Endothelial cell of umbilical vein (primary cell): ENCODE measurements around the gene SMIM26. TPM values are rescaled to one million over a fixed set of nuclear protein-coding genes. Genes with fewer than 3 reads are reported as not detected.

Experiments used
- BruUV-seq: library from RNA; stranded (reverse); fragments of 400-500 nt; replicated peaks from 2 replicates; lab custom pipeline; 2021; lab: Mats Ljungman, UMichigan
- CTCF ChIA-PET: fragments of 300-600, 350-600 bp; sonication (Branson Sonifier 250); formaldehyde crosslinking; loops from one replicate; lab custom pipeline; 2021; ENCODE audit warnings: antibody characterized with exemption, inconsistent platforms; lab: Charles Lee
- POLR2A ChIA-PET: fragments of 300-600, 350-600 bp; sonication (Branson Sonifier 250); formaldehyde crosslinking; loops from one replicate; lab custom pipeline; 2021; ENCODE audit warnings: antibody characterized with exemption, inconsistent platforms; lab: Charles Lee
- DNase-seq: peaks from one replicate; pipeline ENCODE4 v3.0.0-alpha.2; 2011; ENCODE audit warnings: low read depth, low spot score
- FAIRE-seq: peaks from 2 replicates; lab custom pipeline; 2011; peaks lifted over from hg19 to GRCh38; lab: Jason Lieb, UNC
- H2AFZ ChIP-seq: 2 replicates; pipeline ENCODE4 v1.6.0; 2012; ENCODE audit warnings: low read depth, low read length, control low read depth, inconsistent platforms
- H3K27ac ChIP-seq: 2 replicates; pipeline ENCODE4 v1.5.1; 2011; ENCODE audit warnings: low read depth, mild to moderate bottlenecking, control low read depth, low read length, moderate library complexity; ENCODE audit not compliant: insufficient read depth
- H3K27me3 ChIP-seq, 2 experiments: 2 replicates each; pipeline versions ENCODE4 v1.6.0 to v1.6.1; 2011; ENCODE audit warnings: low read length in 2 of 2, mixed read lengths in 1 of 2; ENCODE audit not compliant: control insufficient read depth in 2 of 2, insufficient read depth in 2 of 2
- H3K36me3 ChIP-seq, 2 experiments: 2 replicates in 1 of 2; 3 replicates in 1 of 2; pipeline ENCODE4 v1.5.1; 2011; ENCODE audit warnings: low read length in 2 of 2, mild to moderate bottlenecking in 1 of 2, moderate library complexity in 1 of 2; ENCODE audit not compliant: control insufficient read depth in 2 of 2, insufficient read depth in 2 of 2; ENCODE audit errors: extremely low read depth in 1 of 2
- H3K4me1 ChIP-seq: 3 replicates; pipeline ENCODE4 v1.5.1; 2011; ENCODE audit warnings: mild to moderate bottlenecking, low read length; ENCODE audit not compliant: control insufficient read depth, insufficient read depth; ENCODE audit errors: extremely low read depth
- H3K4me2 ChIP-seq: 2 replicates; pipeline ENCODE4 v1.6.1; 2011; ENCODE audit warnings: low read length, control low read depth, mixed read lengths; ENCODE audit not compliant: insufficient read depth
- H3K4me3 ChIP-seq, 3 experiments: fragments of 200-600 bp in 1 of 3; sonication (generic), shearing (Covaris generic) in 1 of 3; replicated peaks in 1 of 3; 2 replicates each; pipeline ENCODE4 v1.5.1; 2011 to 2016; ENCODE audit warnings: control low read depth in 3 of 3, low read length in 3 of 3, mild to moderate bottlenecking in 2 of 3, inconsistent platforms in 1 of 3, low read depth in 1 of 3, moderate library complexity in 1 of 3; ENCODE audit not compliant: insufficient read depth in 1 of 3
- H3K79me2 ChIP-seq: 2 replicates; pipeline ENCODE4 v1.6.0; 2012; ENCODE audit warnings: low read length, inconsistent platforms; ENCODE audit not compliant: control insufficient read depth, insufficient read depth
- H3K9ac ChIP-seq: replicated peaks from 2 replicates; pipeline ENCODE3; 2011; ENCODE audit warnings: low read length, control low read depth; ENCODE audit not compliant: insufficient read depth; ENCODE audit errors: extremely low read depth
- H3K9me1 ChIP-seq: replicated peaks from 3 replicates; pipeline ENCODE4 v1.6.0; 2011; ENCODE audit warnings: mild to moderate bottlenecking, low read length; ENCODE audit not compliant: control insufficient read depth, insufficient read depth; ENCODE audit errors: extremely low read depth
- H3K9me3 ChIP-seq: replicated peaks from 2 replicates; pipeline ENCODE4 v1.5.1; 2012; ENCODE audit warnings: low read length, inconsistent platforms; ENCODE audit not compliant: control insufficient read depth, insufficient read depth
- H4K20me1 ChIP-seq: replicated peaks from 2 replicates; pipeline ENCODE3; 2011; ENCODE audit warnings: mild to moderate bottlenecking, low read length; ENCODE audit not compliant: control insufficient read depth, insufficient read depth; ENCODE audit errors: extremely low read depth
- EZH2 ChIP-seq: IDR thresholded peaks from 2 replicates; pipeline ENCODE4 v1.6.1; 2012; ENCODE audit warnings: borderline replicate concordance, low read depth, mild to moderate bottlenecking, moderate library complexity, low read length, inconsistent platforms; ENCODE audit not compliant: severe bottlenecking
- FOS ChIP-seq: IDR thresholded peaks from 2 replicates; pipeline ENCODE4 v1.6.1; 2011; ENCODE audit warnings: mild to moderate bottlenecking, low read length, moderate library complexity, borderline replicate concordance; ENCODE audit not compliant: insufficient read depth
- GATA2 ChIP-seq: IDR thresholded peaks from 2 replicates; pipeline ENCODE4 v1.7.0; 2011; ENCODE audit warnings: low read depth, mild to moderate bottlenecking, moderate library complexity, mixed read lengths, low read length; ENCODE audit not compliant: insufficient read length, insufficient read depth
- JUN ChIP-seq: IDR thresholded peaks from 2 replicates; pipeline ENCODE4 v1.6.1; 2011; ENCODE audit warnings: borderline replicate concordance, low read depth; ENCODE audit not compliant: insufficient read length, insufficient read depth
- MYC ChIP-seq: IDR thresholded peaks from one replicate; pipeline ENCODE4 v1.6.1; 2011; ENCODE audit warnings: mild to moderate bottlenecking, low read depth, low read length
- POLR2A ChIP-seq: IDR thresholded peaks from 2 replicates; pipeline ENCODE4 v1.6.1; 2012; ENCODE audit warnings: low read depth, mild to moderate bottlenecking, control low read depth, low read length
- POLR2AphosphoS5 ChIP-seq: IDR thresholded peaks from 2 replicates; pipeline ENCODE4 v1.6.1; 2012; ENCODE audit warnings: low read depth, mild to moderate bottlenecking, control low read depth, low read length, moderate library complexity; ENCODE audit not compliant: insufficient read depth
- dilution Hi-C: fragments of 300-500 bp; cut with MboI; formaldehyde crosslinking; loops from one replicate; pipeline ENCODE4 v1.15.0; 2019; ENCODE audit warnings: low sequenced_read_pairs; ENCODE audit not compliant: extremely low pct_ligation_motif_present
- intact Hi-C: fragments of 100-400 bp; cut with micrococcal nuclease; formaldehyde crosslinking; loops from one replicate; pipeline ENCODE4 v1.10.0; 2022
- polyA plus RNA-seq, 4 experiments: library from polyadenylated mRNA; depleted of rRNA in 3 of 4; stranded (reverse) in 3 of 4; unstranded in 1 of 4; fragments of >200 nt; gene quantifications; 2 replicates each; pipeline versions ENCODE4 v1.2.1 to v1.2.3, GENCODE V29; 2011 to 2012; ENCODE audit warnings: missing spikeins in 1 of 4
- total RNA-seq: library from RNA; stranded (reverse); gene quantifications from 2 replicates; pipeline ENCODE4 v1.2.3, GENCODE V29; 2021
- TF ChIP-seq, protein P1 (sequence below), 2 donors: IDR thresholded peaks; 1 replicate in 1 of 2; 2 replicates in 1 of 2; pipeline ENCODE4 v1.5.1; 2011; ENCODE audit warnings: low read length in 2 of 2, mild to moderate bottlenecking in 2 of 2, moderate library complexity in 2 of 2, control low read depth in 1 of 2, inconsistent platforms in 1 of 2, low read depth in 1 of 2; ENCODE audit not compliant: insufficient read depth in 1 of 2; ENCODE audit errors: extremely low read depth in 1 of 2
- TF ChIP-seq, protein P2 (sequence below): IDR thresholded peaks from 2 replicates; pipeline ENCODE4 v1.6.1; 2011; ENCODE audit not compliant: insufficient read depth, insufficient read length

SMIM26 gene
- total and polyA plus RNA-seq, 2 donors (not counting 3 experiments of a cell fraction or from before 2014, with no cell fraction given): 54.1 to 92.0 TPM

GRCh38 chr20:18553746-18554145, 13.5 kb upstream of the SMIM26 start:
- ChIA-PET POLR2A (no interaction called here), CTCF (interaction anchor here (0.9 kb wide), 1 partner anchor 13 kb away, joined by 3 read pairs; no protein-coding TSS in a partner anchor)
- no peak for FAIRE-seq
- Histone ChIP-seq H4K20me1 (no peaks in the 10 kb centered on the region), H3K79me2 (no peaks in the 10 kb centered on the region), H3K4me1 (no peaks in the 10 kb centered on the region), H2AFZ (no peak overlapping the region), H3K27me3 (no peaks in the 10 kb centered on the region), H3K9me3 (no peaks in the 10 kb centered on the region), H3K9me1 (no peaks in the 10 kb centered on the region), H3K36me3 (peaks cover 2 to 11% of the 10 kb centered on the region in 2 experiments), H3K9ac (no peak overlapping the region), H3K4me3 (no peak overlapping the region), H3K4me2 (no peak overlapping the region), H3K27ac (no peak overlapping the region)
- BruUV-seq: no TSS peak
- dilution Hi-C loops: no loop called here
- no peak for DNase-seq
- intact Hi-C loops: no loop called here
- TF ChIP-seq, protein P1, sequence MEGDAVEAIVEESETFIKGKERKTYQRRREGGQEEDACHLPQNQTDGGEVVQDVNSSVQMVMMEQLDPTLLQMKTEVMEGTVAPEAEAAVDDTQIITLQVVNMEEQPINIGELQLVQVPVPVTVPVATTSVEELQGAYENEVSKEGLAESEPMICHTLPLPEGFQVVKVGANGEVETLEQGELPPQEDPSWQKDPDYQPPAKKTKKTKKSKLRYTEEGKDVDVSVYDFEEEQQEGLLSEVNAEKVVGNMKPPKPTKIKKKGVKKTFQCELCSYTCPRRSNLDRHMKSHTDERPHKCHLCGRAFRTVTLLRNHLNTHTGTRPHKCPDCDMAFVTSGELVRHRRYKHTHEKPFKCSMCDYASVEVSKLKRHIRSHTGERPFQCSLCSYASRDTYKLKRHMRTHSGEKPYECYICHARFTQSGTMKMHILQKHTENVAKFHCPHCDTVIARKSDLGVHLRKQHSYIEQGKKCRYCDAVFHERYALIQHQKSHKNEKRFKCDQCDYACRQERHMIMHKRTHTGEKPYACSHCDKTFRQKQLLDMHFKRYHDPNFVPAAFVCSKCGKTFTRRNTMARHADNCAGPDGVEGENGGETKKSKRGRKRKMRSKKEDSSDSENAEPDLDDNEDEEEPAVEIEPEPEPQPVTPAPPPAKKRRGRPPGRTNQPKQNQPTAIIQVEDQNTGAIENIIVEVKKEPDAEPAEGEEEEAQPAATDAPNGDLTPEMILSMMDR (IDR thresholded peaks at IDR 0.05; ENCODE audit: extremely low read depth in 1 of 2, insufficient read depth in 1 of 2, low read depth in 1 of 2, low read length in 2 of 2): no peak
- TF ChIP-seq POLR2AphosphoS5: no peak
- no peak for TF ChIP-seq MYC
- TF ChIP-seq EZH2: no peak
- no peak for TF ChIP-seq FOS
- TF ChIP-seq, protein P2, sequence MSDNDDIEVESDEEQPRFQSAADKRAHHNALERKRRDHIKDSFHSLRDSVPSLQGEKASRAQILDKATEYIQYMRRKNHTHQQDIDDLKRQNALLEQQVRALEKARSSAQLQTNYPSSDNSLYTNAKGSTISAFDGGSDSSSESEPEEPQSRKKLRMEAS: no peak
- no peak for TF ChIP-seq JUN
- no peak for TF ChIP-seq GATA2
- no peak for TF ChIP-seq POLR2A
